Lung (tissue), 12 donors: ENCODE measurements around the gene PRIM1. TPM values are rescaled to one million over a fixed set of nuclear protein-coding genes. Genes with fewer than 3 reads are reported as not detected.

Experiments
- ATAC-seq: fragments of 200-7000 bp; cut with Tn5 transposase; one replicate; pipeline ENCODE4 v1.9.1; 2020; ENCODE audit warnings: moderate number of reproducible peaks; ENCODE audit not compliant: insufficient read depth, low FRiP score
- DNase-seq, 3 donors: peaks; one replicate each; pipeline ENCODE4 v3.0.0-alpha.2; 2013 to 2017
- H3K27ac ChIP-seq, 2 donors: one replicate each; pipeline ENCODE4 v1.5.1; 2013; ENCODE audit warnings: mild to moderate bottlenecking in 2 of 2, moderate library complexity in 2 of 2, control low read depth in 1 of 2, inconsistent platforms in 1 of 2, low read depth in 1 of 2, low read length in 1 of 2
- H3K27me3 ChIP-seq, 3 donors: one replicate each; pipeline ENCODE4 v1.5.1; 2013; ENCODE audit warnings: low read length in 2 of 3; ENCODE audit not compliant: control insufficient read depth in 3 of 3, insufficient read depth in 3 of 3
- H3K36me3 ChIP-seq, 4 donors: one replicate each; pipeline ENCODE4 v1.5.1; 2013; ENCODE audit warnings: low read length in 4 of 4, mild to moderate bottlenecking in 1 of 4, moderate library complexity in 1 of 4; ENCODE audit not compliant: control insufficient read depth in 4 of 4, insufficient read depth in 4 of 4
- H3K4me1 ChIP-seq, 5 donors: one replicate each; pipeline ENCODE4 v1.5.1; 2013; ENCODE audit warnings: low read length in 5 of 5, mild to moderate bottlenecking in 2 of 5, moderate library complexity in 1 of 5; ENCODE audit not compliant: control insufficient read depth in 5 of 5, insufficient read depth in 5 of 5
- H3K4me3 ChIP-seq: one replicate; pipeline ENCODE4 v1.5.1; 2013; ENCODE audit warnings: mild to moderate bottlenecking, control low read depth, moderate library complexity
- H3K9ac ChIP-seq, 2 donors: one replicate each; pipeline ENCODE4 v1.5.1; 2013; ENCODE audit warnings: low read length in 2 of 2, control low read depth in 1 of 2; ENCODE audit not compliant: insufficient read depth in 1 of 2
- H3K9me3 ChIP-seq, 4 donors: one replicate each; pipeline ENCODE4 v1.5.1; 2013; ENCODE audit warnings: low read length in 3 of 4, mild to moderate bottlenecking in 1 of 4, moderate library complexity in 1 of 4; ENCODE audit not compliant: control insufficient read depth in 4 of 4, insufficient read depth in 3 of 4
- WGBS, 2 donors: extraction: QIAGEN DNeasy Blood & Tissue Kit; methylation state at CpG; one replicate each; pipeline ENCODE4 v1.1.7; 2013; 5-methylcytosine and 5-hydroxymethylcytosine counted together
- polyA plus RNA-seq, 2 donors: library from polyadenylated mRNA; stranded (reverse); fragments of 200-250 nt; gene quantifications; one replicate each; pipeline ENCODE4 v1.2.1, GENCODE V29; 2013
- total RNA-seq, 2 donors: library from RNA; depleted of rRNA in 1 of 2; stranded (reverse); fragments of >200 nt in 1 of 2; gene quantifications; one replicate each; pipeline ENCODE4 v1.2.1, GENCODE V29; 2014 to 2021
- TF ChIP-seq, protein P1 (sequence below): IDR thresholded peaks from 2 replicates; pipeline ENCODE4 v1.5.1; 2012; ENCODE audit warnings: mild to moderate bottlenecking; ENCODE audit errors: control extremely low read depth, extremely low read depth
- donor health status: control.
- donor health status: control.
- donor health status: Bipolar disorder and iron deficiency.
- donor health status: healthy.
- donor health status: DM: yes; HTN: yes; CAD: no.

Gene PRIM1
- total and polyA plus RNA-seq, 4 donors: 3.1 to 9.9 (median 5.0) TPM

DNA sequence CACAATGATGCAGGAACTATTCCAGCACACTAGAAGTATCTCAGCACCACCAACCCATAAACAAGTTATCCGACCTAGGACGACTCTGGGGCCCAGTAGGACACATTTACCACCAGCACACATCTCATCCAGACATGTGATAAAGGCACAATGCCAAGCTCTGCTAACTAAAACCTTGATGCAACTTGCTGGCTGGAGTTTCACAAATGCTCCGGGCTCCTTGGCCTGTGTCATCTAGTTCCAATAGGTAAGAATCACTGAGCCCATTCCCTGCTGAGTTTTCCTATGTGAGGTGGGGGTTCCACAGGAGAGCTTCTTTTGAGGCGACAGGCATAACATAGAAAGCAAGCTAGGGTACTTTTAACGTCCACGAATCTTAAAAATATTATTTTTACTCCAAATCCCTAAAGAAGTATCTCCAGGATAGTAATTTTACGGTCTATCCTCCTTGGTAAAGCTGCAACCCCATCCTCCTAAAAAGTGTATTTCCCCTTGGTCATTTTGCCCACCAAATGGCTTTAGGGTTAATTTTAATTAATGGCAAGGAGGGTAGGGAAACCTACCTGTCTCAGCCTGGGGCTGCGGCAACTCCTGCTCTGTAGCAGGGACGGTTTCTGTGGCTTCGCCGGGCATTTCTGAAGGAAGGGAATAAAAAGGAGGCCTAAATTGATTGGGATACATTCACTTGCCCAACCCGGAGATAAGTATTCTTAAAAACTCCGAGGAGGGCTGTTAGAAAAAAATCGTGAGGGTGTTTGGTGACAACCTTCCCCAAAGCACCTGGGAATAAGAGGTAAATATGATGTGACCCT is 28.0 kb downstream of the PRIM1 start:
- peak in 2 of 3 donors; percentile 46 to 74 for DNase-seq

DNA sequence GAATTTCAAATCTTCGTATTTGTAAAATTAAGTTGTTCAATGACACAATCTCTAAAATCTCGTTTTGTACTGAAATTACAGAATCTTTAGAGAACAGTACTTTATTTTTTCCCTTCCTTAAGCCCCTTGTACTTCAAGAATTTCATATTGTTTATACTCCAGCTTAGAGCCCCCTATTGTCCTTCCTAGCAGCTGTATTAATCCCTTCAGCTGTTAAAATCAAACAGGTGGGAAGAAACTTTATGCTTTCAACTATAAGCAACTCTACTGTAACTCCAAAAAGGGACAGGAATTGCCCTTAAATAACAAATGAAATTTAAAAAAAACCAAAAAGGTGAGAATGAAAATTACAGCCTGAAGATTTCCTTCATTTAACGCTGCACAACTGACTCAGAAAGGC is 28.8 kb downstream of the PRIM1 start:
- 46 to 51% methylated on average over 3 of the region's 3 CpGs for WGBS, 2 donors
- H3K4me1 ChIP-seq: peaks cover 22 to 49% (median 35%) of the 10 kb centered on the region in 5 donors
- no peak for ATAC-seq

More for the DNA sequence above, 28.0 kb downstream of the PRIM1 start:
- Histone ChIP-seq H3K27ac (peak overlapping the region; percentile 88 to 90), H3K4me1 (peaks cover 15 to 43% (median 31%) of the 10 kb centered on the region in 5 donors), H3K9me3 (no peaks in the 10 kb centered on the region), H3K27me3 (no peaks in the 10 kb centered on the region), H3K36me3 (peaks cover 10 to 30% (median 25%) of the 10 kb centered on the region in 4 donors), H3K9ac (peak overlapping the region; percentile 95 to 99), H3K4me3 (peak overlapping the region; percentile 92)
- ATAC-seq: no peak
- TF ChIP-seq, protein P1, sequence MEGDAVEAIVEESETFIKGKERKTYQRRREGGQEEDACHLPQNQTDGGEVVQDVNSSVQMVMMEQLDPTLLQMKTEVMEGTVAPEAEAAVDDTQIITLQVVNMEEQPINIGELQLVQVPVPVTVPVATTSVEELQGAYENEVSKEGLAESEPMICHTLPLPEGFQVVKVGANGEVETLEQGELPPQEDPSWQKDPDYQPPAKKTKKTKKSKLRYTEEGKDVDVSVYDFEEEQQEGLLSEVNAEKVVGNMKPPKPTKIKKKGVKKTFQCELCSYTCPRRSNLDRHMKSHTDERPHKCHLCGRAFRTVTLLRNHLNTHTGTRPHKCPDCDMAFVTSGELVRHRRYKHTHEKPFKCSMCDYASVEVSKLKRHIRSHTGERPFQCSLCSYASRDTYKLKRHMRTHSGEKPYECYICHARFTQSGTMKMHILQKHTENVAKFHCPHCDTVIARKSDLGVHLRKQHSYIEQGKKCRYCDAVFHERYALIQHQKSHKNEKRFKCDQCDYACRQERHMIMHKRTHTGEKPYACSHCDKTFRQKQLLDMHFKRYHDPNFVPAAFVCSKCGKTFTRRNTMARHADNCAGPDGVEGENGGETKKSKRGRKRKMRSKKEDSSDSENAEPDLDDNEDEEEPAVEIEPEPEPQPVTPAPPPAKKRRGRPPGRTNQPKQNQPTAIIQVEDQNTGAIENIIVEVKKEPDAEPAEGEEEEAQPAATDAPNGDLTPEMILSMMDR: no peak
- 2 to 3% methylated on average over 14 of the region's 14 CpGs for WGBS, 2 donors

DNA sequence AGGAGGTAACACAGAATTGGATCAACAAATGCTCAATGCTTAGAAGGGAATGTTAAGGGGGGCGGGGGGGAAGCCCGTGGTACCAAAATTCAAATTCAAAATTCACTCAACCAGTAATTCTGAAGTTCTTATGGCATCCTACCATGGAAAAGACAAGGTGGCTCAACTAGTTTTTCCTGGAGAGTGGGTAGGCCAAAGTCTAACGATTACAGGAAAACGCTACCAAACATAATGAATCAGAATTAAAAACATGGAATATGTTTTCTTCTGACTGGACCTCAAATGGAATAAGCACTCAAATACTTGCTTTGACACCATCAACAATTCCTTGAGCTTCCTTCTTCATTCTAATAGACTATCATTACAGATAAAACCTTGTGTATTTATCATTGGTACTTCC is 29.3 kb downstream of the PRIM1 start:
- Histone ChIP-seq H3K27ac (no peak overlapping the region), H3K36me3 (peaks cover 15 to 35% (median 29%) of the 10 kb centered on the region in 4 donors), H3K4me1 (peaks cover 24 to 49% (median 35%) of the 10 kb centered on the region in 5 donors), H3K9ac (no peak overlapping the region), H3K27me3 (no peaks in the 10 kb centered on the region), H3K4me3 (no peak overlapping the region), H3K9me3 (no peaks in the 10 kb centered on the region)
- ATAC-seq (no peak), DNase-seq (no peak)
- TF ChIP-seq, protein P1: no peak
- 43 to 82% methylated on average over 4 of the region's 4 CpGs for WGBS, 2 donors

More for the DNA sequence above, 28.8 kb downstream of the PRIM1 start:
- H3K9me3 ChIP-seq: no peaks in the 10 kb centered on the region
- peaks cover 15 to 35% (median 29%) of the 10 kb centered on the region in 4 donors for H3K36me3 ChIP-seq
- H3K9ac ChIP-seq: peak overlapping the region; percentile 95 to 99
- DNase-seq: no peak
- TF ChIP-seq, protein P1: no peak
- H3K27ac ChIP-seq: no peak overlapping the region
- H3K27me3 ChIP-seq: no peaks in the 10 kb centered on the region
- H3K4me3 ChIP-seq: no peak overlapping the region
